HepG2 (cell line): ENCODE measurements around the gene ROM1.

Experiments used
- SMARCE1 ChIP-seq: fragments of 450-650 bp; IDR thresholded peaks from 2 replicates; pipeline ENCODE4 v1.6.1; 2017; ENCODE audit warnings: borderline replicate concordance
- ZNF614 ChIP-seq: IDR thresholded peaks from 2 replicates; pipeline ENCODE4 v1.6.1; 2018; ENCODE audit warnings: missing biosample characterization, missing genetic modification reagents, inconsistent platforms, borderline replicate concordance
- ZSCAN25 ChIP-seq: sonication (generic); formaldehyde crosslinking; IDR thresholded peaks from 2 replicates; pipeline ENCODE4 v1.8.0; 2022; ENCODE audit warnings: mild to moderate bottlenecking, missing genetic modification reagents

GRCh38 chr11:62612366-62613290 lies at the start of gene ROM1, which contains the start of gene EML3:
- TF ChIP-seq ZNF614 (CRISPR knock-in tag) (no peak), SMARCE1 (no peak), ZSCAN25 (CRISPR knock-in tag) (no peak)
